GM23338 (cell line): ENCODE measurements around the gene C16orf95. TPM values are rescaled to one million over a fixed set of nuclear protein-coding genes. Genes with fewer than 3 reads are reported as not detected.

Experiments
- ATAC-seq: fragments of 200-7000 bp; cut with Tn5 transposase; 3 replicates; pipeline ENCODE4 v1.9.1; 2020
- DNase-seq: peaks from one replicate; pipeline ENCODE4 v3.0.0-alpha.2; 2015; ENCODE audit warnings: low spot score
- H2AFZ ChIP-seq: fragments of 200-600 bp; sonication (generic); 2 replicates; pipeline ENCODE4 v1.8.0; 2016; ENCODE audit warnings: antibody characterized with exemption, mild to moderate bottlenecking, moderate library complexity
- H3F3A ChIP-seq: fragments of 200-600 bp; sonication (generic); replicated peaks from 2 replicates; pipeline ENCODE4 v1.8.0; 2017; ENCODE audit warnings: antibody characterized with exemption, mixed run types, low read depth
- H3K27ac ChIP-seq: fragments of 200-600 bp; sonication (generic); 2 replicates; pipeline ENCODE4 v1.6.1; 2016; ENCODE audit warnings: low read depth
- H3K27me3 ChIP-seq: fragments of 200-600 bp; sonication (generic); 2 replicates; pipeline ENCODE4 v1.8.0; 2016; ENCODE audit warnings: mild to moderate bottlenecking, mixed run types, moderate library complexity; ENCODE audit not compliant: insufficient read depth
- H3K36me3 ChIP-seq: fragments of 200-600 bp; sonication (generic); 2 replicates; pipeline ENCODE4 v1.8.0; 2016; ENCODE audit warnings: mild to moderate bottlenecking; ENCODE audit not compliant: insufficient read depth
- H3K4me1 ChIP-seq: fragments of 200-600 bp; sonication (generic); 2 replicates; pipeline ENCODE4 v1.8.0; 2016; ENCODE audit warnings: mild to moderate bottlenecking, moderate library complexity; ENCODE audit not compliant: insufficient read depth
- H3K4me2 ChIP-seq: fragments of 200-600 bp; sonication (generic); 2 replicates; pipeline ENCODE4 v1.7.1; 2017; ENCODE audit warnings: mixed run types
- H3K4me3 ChIP-seq: fragments of 200-600 bp; sonication (generic); 2 replicates; pipeline ENCODE4 v1.6.1; 2016; ENCODE audit warnings: mixed run types
- H3K79me2 ChIP-seq: fragments of 200-600 bp; sonication (generic); replicated peaks from 2 replicates; pipeline ENCODE4 v1.8.0; 2017; ENCODE audit warnings: mild to moderate bottlenecking; ENCODE audit not compliant: insufficient read depth
- H3K9me2 ChIP-seq: fragments of 200-600 bp; sonication (generic); 2 replicates; pipeline ENCODE4 v1.8.0; 2017; ENCODE audit not compliant: insufficient read depth
- H4K20me1 ChIP-seq: fragments of 200-600 bp; sonication (generic); replicated peaks from 2 replicates; pipeline ENCODE4 v1.8.0; 2017; ENCODE audit warnings: mild to moderate bottlenecking; ENCODE audit not compliant: insufficient read depth
- H3K27ac Mint-ChIP-seq: 2 replicates; pipeline ENCODE4 v1.8.0; 2020; ENCODE audit warnings: inconsistent platforms, mild to moderate bottlenecking, moderate library complexity, mixed read lengths
- H3K27me3 Mint-ChIP-seq: 3 replicates; pipeline ENCODE4 v1.8.0; 2022; ENCODE audit warnings: low read depth, mild to moderate bottlenecking, moderate library complexity, mixed read lengths, inconsistent platforms; ENCODE audit not compliant: insufficient read depth, poor library complexity
- H3K36me3 Mint-ChIP-seq: 3 replicates; pipeline ENCODE4 v1.8.0; 2021; ENCODE audit warnings: low read depth, mild to moderate bottlenecking, inconsistent platforms, moderate library complexity, mixed read lengths
- H3K4me1 Mint-ChIP-seq: 3 replicates; pipeline ENCODE4 v1.8.0; 2020; ENCODE audit warnings: mild to moderate bottlenecking, inconsistent platforms, mixed read lengths
- H3K4me3 Mint-ChIP-seq: 3 replicates; pipeline ENCODE4 v1.8.0; 2021; ENCODE audit warnings: moderate library complexity, mild to moderate bottlenecking, inconsistent platforms, mixed read lengths
- H3K9me3 Mint-ChIP-seq: 3 replicates; pipeline ENCODE4 v1.8.0; 2020; ENCODE audit warnings: moderate library complexity, mild to moderate bottlenecking, inconsistent platforms, mixed read lengths
- CREB1 ChIP-seq: fragments of 250-450 bp; sonication (Bioruptor Pico); IDR thresholded peaks from 2 replicates; pipeline ENCODE4 v1.5.0; 2020; ENCODE audit warnings: low read depth, mild to moderate bottlenecking, moderate library complexity
- EZH2 ChIP-seq: fragments of 200-600 bp; sonication (generic); IDR thresholded peaks from one replicate; pipeline ENCODE4 v1.8.0; 2017; ENCODE audit warnings: antibody characterized with exemption, mild to moderate bottlenecking, low read depth; ENCODE audit not compliant: unreplicated experiment
- EZH2phosphoT487 ChIP-seq: fragments of 200-600 bp; sonication (generic); IDR thresholded peaks from one replicate; pipeline ENCODE4 v1.8.1; 2018; ENCODE audit warnings: antibody characterized with exemption; ENCODE audit not compliant: unreplicated experiment
- JUNB ChIP-seq: IDR thresholded peaks from one replicate; pipeline ENCODE4 v1.6.1; 2016; ENCODE audit warnings: antibody characterized with exemption; ENCODE audit not compliant: unreplicated experiment
- NANOG ChIP-seq: IDR thresholded peaks from 2 replicates; pipeline ENCODE4 v1.6.1; 2016; ENCODE audit warnings: antibody characterized with exemption, borderline replicate concordance
- POLR2AphosphoS5 ChIP-seq: IDR thresholded peaks from 2 replicates; pipeline ENCODE4 v1.6.1; 2016; ENCODE audit warnings: antibody characterized with exemption, low read depth
- STAT1 ChIP-seq: IDR thresholded peaks from one replicate; pipeline ENCODE4 v1.6.1; 2016; ENCODE audit warnings: antibody characterized with exemption; ENCODE audit not compliant: unreplicated experiment
- ZNF114 ChIP-seq: fragments of 250-450 bp; sonication (Bioruptor Pico); IDR thresholded peaks from 2 replicates; pipeline ENCODE4 v1.5.0; 2020; ENCODE audit warnings: mild to moderate bottlenecking, moderate library complexity
- ZNF331 ChIP-seq: fragments of 250-450 bp; sonication (Bioruptor Pico); IDR thresholded peaks from 2 replicates; pipeline ENCODE4 v1.5.0; 2020; ENCODE audit warnings: low read depth, mild to moderate bottlenecking, moderate library complexity
- polyA plus RNA-seq: library from polyadenylated mRNA; unstranded; fragments of >200 nt; fragmentation: Nextera tagmentation; extraction: Ambion mirVana; gene quantifications from 2 replicates; pipeline ENCODE4 v1.2.1, GENCODE V29; 2016
- total RNA-seq: library from RNA; depleted of rRNA; stranded (reverse); fragments of >200 nt; shearing (Covaris generic); gene quantifications from 2 replicates; pipeline ENCODE4 v1.2.3, GENCODE V29; 2014
- TF ChIP-seq, protein P1 (sequence below): IDR thresholded peaks from 2 replicates; pipeline ENCODE4 v1.6.1; 2016; ENCODE audit warnings: antibody characterized with exemption
- TF ChIP-seq, protein P2 (sequence below), 2 experiments: fragments of 200-600 bp in 1 of 2; sonication (generic) in 1 of 2; conservative IDR thresholded peaks; 2 replicates each; pipeline versions ENCODE4 v1.5.1 to v1.6.1; 2016 to 2017; ENCODE audit warnings: antibody characterized with exemption in 2 of 2, low read depth in 2 of 2, mild to moderate bottlenecking in 2 of 2, moderate library complexity in 1 of 2
- TF ChIP-seq, protein P3 (sequence below): fragments of 250-450 bp; sonication (Bioruptor Pico); IDR thresholded peaks from 2 replicates; pipeline ENCODE4 v1.5.0; 2020; ENCODE audit warnings: mild to moderate bottlenecking, moderate library complexity
- TF ChIP-seq, protein P4 (sequence below): IDR thresholded peaks from one replicate; pipeline ENCODE4 v1.6.1; 2018; ENCODE audit warnings: antibody characterized with exemption; ENCODE audit not compliant: unreplicated experiment

C16orf95 gene
- total and polyA plus RNA-seq, 2 experiments from 2014 or later = 1.2 to 3.9 TPM

DNA sequence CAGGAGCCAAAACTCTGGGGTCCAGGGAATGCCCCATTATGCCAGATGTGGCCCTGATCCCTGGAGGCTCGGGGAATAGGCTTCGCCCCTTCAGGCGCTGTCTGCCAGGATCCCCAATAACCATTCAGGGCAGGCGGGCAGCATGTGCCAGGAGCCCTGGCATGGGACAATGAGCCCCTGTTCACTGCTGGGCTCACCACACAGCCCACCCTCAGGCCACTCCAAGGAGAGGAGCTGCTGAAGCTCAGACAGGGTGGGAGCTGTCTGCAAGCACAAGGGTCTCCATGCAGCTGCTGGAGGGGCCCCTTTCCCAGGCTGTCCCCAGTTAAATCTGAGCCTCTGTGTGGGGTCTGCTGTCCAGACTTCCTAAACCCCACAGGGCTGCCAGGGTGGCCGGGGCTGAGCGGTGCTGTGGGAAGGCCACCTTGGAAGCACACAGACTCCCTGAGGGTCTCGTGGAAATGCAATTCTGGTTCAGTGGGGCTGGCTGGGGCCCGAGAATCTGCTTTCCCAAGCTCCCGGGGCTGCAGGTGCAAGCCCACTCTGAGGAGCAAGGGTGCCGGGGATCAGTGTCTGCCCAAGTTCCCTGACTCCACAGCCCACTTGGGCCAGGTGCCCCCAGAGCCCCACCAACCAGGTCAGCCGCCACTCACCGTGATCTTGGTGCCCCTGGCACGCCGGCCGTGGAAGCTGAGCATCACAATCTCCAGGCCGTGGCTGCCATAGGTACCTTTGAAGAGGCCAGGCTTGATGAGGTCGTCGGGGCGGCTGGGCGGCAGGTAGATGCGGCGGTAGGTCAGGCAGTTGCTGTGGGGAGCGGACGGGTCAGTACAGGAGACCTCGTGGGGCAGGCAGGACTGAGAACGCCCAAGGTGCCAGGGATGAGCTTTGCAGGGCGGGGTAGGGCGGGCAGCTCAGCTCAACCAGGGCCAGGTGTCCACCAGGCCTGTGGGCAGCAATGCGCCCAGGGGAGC, 17.7 kb upstream of the C16orf95 start:
- no peaks in the 10 kb centered on the region for H3K36me3 ChIP-seq
- H3K9me2 ChIP-seq = no peaks in the 10 kb centered on the region
- Mint-ChIP-seq H3K9me3 (no peaks in the 10 kb centered on the region; the same call in 2 of the 3 replicates), H3K27ac (no peak overlapping the region), H3K4me1 (no peaks in the 10 kb centered on the region; the same call in 2 of the 3 replicates), H3K36me3 (peaks cover 13% of the 10 kb centered on the region; the same call in 2 of the 3 replicates), H3K4me3 (no peak overlapping the region), H3K27me3 (peaks cover 12% of the 10 kb centered on the region)
- H3K4me2 ChIP-seq = no peak overlapping the region
- H3K27me3 ChIP-seq = no peaks in the 10 kb centered on the region
- H3K79me2 ChIP-seq = no peaks in the 10 kb centered on the region
- no peak for ATAC-seq
- no peaks in the 10 kb centered on the region for H3F3A ChIP-seq
- no peak overlapping the region for H3K27ac ChIP-seq
- no peaks in the 10 kb centered on the region for H3K4me1 ChIP-seq
- H4K20me1 ChIP-seq = no peaks in the 10 kb centered on the region
- H3K4me3 ChIP-seq = no peak overlapping the region
- TF ChIP-seq EZH2phosphoT487 (no peak), CREB1 (CRISPR knock-in tag) (no peak), EZH2 (no peak), STAT1 (no peak), JUNB (no peak), POLR2AphosphoS5 (no peak), NANOG (no peak), ZNF331 (CRISPR knock-in tag) (no peak), ZNF114 (CRISPR knock-in tag) (no peak)
- TF ChIP-seq, protein P1, sequence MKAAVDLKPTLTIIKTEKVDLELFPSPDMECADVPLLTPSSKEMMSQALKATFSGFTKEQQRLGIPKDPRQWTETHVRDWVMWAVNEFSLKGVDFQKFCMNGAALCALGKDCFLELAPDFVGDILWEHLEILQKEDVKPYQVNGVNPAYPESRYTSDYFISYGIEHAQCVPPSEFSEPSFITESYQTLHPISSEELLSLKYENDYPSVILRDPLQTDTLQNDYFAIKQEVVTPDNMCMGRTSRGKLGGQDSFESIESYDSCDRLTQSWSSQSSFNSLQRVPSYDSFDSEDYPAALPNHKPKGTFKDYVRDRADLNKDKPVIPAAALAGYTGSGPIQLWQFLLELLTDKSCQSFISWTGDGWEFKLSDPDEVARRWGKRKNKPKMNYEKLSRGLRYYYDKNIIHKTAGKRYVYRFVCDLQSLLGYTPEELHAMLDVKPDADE = no peak
- TF ChIP-seq, protein P2, sequence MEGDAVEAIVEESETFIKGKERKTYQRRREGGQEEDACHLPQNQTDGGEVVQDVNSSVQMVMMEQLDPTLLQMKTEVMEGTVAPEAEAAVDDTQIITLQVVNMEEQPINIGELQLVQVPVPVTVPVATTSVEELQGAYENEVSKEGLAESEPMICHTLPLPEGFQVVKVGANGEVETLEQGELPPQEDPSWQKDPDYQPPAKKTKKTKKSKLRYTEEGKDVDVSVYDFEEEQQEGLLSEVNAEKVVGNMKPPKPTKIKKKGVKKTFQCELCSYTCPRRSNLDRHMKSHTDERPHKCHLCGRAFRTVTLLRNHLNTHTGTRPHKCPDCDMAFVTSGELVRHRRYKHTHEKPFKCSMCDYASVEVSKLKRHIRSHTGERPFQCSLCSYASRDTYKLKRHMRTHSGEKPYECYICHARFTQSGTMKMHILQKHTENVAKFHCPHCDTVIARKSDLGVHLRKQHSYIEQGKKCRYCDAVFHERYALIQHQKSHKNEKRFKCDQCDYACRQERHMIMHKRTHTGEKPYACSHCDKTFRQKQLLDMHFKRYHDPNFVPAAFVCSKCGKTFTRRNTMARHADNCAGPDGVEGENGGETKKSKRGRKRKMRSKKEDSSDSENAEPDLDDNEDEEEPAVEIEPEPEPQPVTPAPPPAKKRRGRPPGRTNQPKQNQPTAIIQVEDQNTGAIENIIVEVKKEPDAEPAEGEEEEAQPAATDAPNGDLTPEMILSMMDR (conservative IDR thresholded peaks at IDR 0.05; ENCODE audit: low read depth in 2 of 2) = no peak
- TF ChIP-seq, protein P3, sequence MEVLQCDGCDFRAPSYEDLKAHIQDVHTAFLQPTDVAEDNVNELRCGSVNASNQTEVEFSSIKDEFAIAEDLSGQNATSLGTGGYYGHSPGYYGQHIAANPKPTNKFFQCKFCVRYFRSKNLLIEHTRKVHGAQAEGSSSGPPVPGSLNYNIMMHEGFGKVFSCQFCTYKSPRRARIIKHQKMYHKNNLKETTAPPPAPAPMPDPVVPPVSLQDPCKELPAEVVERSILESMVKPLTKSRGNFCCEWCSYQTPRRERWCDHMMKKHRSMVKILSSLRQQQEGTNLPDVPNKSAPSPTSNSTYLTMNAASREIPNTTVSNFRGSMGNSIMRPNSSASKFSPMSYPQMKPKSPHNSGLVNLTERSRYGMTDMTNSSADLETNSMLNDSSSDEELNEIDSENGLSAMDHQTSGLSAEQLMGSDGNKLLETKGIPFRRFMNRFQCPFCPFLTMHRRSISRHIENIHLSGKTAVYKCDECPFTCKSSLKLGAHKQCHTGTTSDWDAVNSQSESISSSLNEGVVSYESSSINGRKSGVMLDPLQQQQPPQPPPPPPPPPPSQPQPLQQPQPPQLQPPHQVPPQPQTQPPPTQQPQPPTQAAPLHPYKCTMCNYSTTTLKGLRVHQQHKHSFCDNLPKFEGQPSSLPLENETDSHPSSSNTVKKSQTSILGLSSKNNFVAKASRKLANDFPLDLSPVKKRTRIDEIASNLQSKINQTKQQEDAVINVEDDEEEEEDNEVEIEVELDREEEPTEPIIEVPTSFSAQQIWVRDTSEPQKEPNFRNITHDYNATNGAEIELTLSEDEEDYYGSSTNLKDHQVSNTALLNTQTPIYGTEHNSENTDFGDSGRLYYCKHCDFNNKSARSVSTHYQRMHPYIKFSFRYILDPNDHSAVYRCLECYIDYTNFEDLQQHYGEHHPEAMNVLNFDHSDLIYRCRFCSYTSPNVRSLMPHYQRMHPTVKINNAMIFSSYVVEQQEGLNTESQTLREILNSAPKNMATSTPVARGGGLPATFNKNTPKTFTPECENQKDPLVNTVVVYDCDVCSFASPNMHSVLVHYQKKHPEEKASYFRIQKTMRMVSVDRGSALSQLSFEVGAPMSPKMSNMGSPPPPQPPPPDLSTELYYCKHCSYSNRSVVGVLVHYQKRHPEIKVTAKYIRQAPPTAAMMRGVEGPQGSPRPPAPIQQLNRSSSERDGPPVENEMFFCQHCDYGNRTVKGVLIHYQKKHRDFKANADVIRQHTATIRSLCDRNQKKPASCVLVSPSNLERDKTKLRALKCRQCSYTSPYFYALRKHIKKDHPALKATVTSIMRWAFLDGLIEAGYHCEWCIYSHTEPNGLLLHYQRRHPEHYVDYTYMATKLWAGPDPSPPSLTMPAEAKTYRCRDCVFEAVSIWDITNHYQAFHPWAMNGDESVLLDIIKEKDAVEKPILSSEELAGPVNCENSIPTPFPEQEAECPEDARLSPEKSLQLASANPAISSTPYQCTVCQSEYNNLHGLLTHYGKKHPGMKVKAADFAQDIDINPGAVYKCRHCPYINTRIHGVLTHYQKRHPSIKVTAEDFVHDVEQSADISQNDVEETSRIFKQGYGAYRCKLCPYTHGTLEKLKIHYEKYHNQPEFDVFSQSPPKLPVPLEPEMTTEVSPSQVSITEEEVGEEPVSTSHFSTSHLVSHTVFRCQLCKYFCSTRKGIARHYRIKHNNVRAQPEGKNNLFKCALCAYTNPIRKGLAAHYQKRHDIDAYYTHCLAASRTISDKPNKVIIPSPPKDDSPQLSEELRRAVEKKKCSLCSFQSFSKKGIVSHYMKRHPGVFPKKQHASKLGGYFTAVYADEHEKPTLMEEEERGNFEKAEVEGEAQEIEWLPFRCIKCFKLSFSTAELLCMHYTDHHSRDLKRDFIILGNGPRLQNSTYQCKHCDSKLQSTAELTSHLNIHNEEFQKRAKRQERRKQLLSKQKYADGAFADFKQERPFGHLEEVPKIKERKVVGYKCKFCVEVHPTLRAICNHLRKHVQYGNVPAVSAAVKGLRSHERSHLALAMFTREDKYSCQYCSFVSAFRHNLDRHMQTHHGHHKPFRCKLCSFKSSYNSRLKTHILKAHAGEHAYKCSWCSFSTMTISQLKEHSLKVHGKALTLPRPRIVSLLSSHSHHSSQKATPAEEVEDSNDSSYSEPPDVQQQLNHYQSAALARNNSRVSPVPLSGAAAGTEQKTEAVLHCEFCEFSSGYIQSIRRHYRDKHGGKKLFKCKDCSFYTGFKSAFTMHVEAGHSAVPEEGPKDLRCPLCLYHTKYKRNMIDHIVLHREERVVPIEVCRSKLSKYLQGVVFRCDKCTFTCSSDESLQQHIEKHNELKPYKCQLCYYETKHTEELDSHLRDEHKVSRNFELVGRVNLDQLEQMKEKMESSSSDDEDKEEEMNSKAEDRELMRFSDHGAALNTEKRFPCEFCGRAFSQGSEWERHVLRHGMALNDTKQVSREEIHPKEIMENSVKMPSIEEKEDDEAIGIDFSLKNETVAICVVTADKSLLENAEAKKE (CRISPR knock-in tag) = no peak
- TF ChIP-seq, protein P4, sequence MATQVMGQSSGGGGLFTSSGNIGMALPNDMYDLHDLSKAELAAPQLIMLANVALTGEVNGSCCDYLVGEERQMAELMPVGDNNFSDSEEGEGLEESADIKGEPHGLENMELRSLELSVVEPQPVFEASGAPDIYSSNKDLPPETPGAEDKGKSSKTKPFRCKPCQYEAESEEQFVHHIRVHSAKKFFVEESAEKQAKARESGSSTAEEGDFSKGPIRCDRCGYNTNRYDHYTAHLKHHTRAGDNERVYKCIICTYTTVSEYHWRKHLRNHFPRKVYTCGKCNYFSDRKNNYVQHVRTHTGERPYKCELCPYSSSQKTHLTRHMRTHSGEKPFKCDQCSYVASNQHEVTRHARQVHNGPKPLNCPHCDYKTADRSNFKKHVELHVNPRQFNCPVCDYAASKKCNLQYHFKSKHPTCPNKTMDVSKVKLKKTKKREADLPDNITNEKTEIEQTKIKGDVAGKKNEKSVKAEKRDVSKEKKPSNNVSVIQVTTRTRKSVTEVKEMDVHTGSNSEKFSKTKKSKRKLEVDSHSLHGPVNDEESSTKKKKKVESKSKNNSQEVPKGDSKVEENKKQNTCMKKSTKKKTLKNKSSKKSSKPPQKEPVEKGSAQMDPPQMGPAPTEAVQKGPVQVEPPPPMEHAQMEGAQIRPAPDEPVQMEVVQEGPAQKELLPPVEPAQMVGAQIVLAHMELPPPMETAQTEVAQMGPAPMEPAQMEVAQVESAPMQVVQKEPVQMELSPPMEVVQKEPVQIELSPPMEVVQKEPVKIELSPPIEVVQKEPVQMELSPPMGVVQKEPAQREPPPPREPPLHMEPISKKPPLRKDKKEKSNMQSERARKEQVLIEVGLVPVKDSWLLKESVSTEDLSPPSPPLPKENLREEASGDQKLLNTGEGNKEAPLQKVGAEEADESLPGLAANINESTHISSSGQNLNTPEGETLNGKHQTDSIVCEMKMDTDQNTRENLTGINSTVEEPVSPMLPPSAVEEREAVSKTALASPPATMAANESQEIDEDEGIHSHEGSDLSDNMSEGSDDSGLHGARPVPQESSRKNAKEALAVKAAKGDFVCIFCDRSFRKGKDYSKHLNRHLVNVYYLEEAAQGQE = no peak
- H2AFZ ChIP-seq = no peak overlapping the region
- no peak for DNase-seq
